A673 (cell line): ENCODE results near the gene MOG. TPM values are rescaled to one million over a fixed set of nuclear protein-coding genes. Genes with fewer than 3 reads are reported as not detected.
A peak's percentile ranks its signal among the peaks of the same experiment; 100 is the strongest.

Experiments
- BruUV-seq: library from RNA; stranded (reverse); fragments of 400-500 nt; replicated peaks from 2 replicates; lab custom pipeline; 2021; lab: Mats Ljungman, UMichigan
- CTCF ChIA-PET: fragments of 300-600 bp; sonication (Branson Sonifier 250); formaldehyde crosslinking; loops from one replicate; lab custom pipeline; 2022; ENCODE audit warnings: antibody characterized with exemption; lab: Charles Lee
- POLR2A ChIA-PET: fragments of 300-600 bp; sonication (Branson Sonifier 250); formaldehyde crosslinking; loops from one replicate; lab custom pipeline; 2022; ENCODE audit warnings: antibody characterized with exemption; ENCODE audit not compliant: low non-redundant PET; lab: Charles Lee
- DNase-seq: peaks from one replicate; pipeline ENCODE4 v3.0.0-alpha.2; 2015; ENCODE audit warnings: low spot score
- H3K27ac ChIP-seq: fragments of 200-600 bp; sonication (generic); 2 replicates; pipeline ENCODE4 v1.5.1; 2016; ENCODE audit warnings: mixed run types, low read depth, mild to moderate bottlenecking, mixed read lengths, antibody characterized with exemption, low read length; ENCODE audit not compliant: poor library complexity, severe bottlenecking
- H3K27me3 ChIP-seq: fragments of 200-600 bp; sonication (generic); replicated peaks from 2 replicates; pipeline ENCODE4 v1.6.1; 2017; ENCODE audit warnings: mixed run types, low read depth, mild to moderate bottlenecking, mixed read lengths, antibody characterized with exemption, low read length; ENCODE audit not compliant: insufficient read depth, poor library complexity
- H3K36me3 ChIP-seq: fragments of 200-600 bp; sonication (generic); 2 replicates; pipeline ENCODE4 v1.6.1; 2016; ENCODE audit warnings: mixed run types, mild to moderate bottlenecking, mixed read lengths, antibody characterized with exemption, low read length; ENCODE audit not compliant: insufficient read depth, poor library complexity, severe bottlenecking
- H3K4me1 ChIP-seq: fragments of 200-600 bp; sonication (generic); 2 replicates; pipeline ENCODE4 v1.6.1; 2017; ENCODE audit warnings: mixed run types, mild to moderate bottlenecking, mixed read lengths, antibody characterized with exemption, low read length; ENCODE audit not compliant: insufficient read depth, poor library complexity, severe bottlenecking
- H3K4me3 ChIP-seq: fragments of 200-600 bp; sonication (generic); 2 replicates; pipeline ENCODE4 v1.5.1; 2016; ENCODE audit warnings: low read depth, mixed run types, mild to moderate bottlenecking, mixed read lengths, low read length; ENCODE audit not compliant: poor library complexity, severe bottlenecking
- H3K9me3 ChIP-seq: fragments of 200-600 bp; sonication (generic); 2 replicates; pipeline ENCODE4 v1.6.1; 2016; ENCODE audit warnings: mixed run types, low read depth, mild to moderate bottlenecking, mixed read lengths, antibody characterized with exemption, low read length; ENCODE audit not compliant: poor library complexity, severe bottlenecking
- EZH2 ChIP-seq: fragments of 200-600 bp; sonication (generic); IDR thresholded peaks from 2 replicates; pipeline ENCODE4 v1.6.1; 2017; ENCODE audit warnings: borderline replicate concordance, low read depth, mild to moderate bottlenecking, mixed read lengths, antibody characterized with exemption, low read length; ENCODE audit not compliant: poor library complexity, severe bottlenecking
- intact Hi-C: fragments of 100-400 bp; cut with micrococcal nuclease; formaldehyde crosslinking; loops from one replicate; pipeline ENCODE4 v1.10.0; 2022; ENCODE audit not compliant: unreplicated experiment
- total RNA-seq: library from RNA; stranded (reverse); gene quantifications from 2 replicates; pipeline ENCODE4 v1.2.3, GENCODE V29; 2021
- TF ChIP-seq, protein P1 (sequence below): fragments of 300-800, 200-600 bp; sonication (generic); conservative IDR thresholded peaks from 2 replicates; pipeline ENCODE4 v1.5.1; 2017; ENCODE audit warnings: low read depth, mild to moderate bottlenecking, antibody characterized with exemption, low read length, moderate library complexity, mixed read lengths

Gene MOG
- total RNA-seq, 1 experiment from 2014 or later, result not detected

DNA sequence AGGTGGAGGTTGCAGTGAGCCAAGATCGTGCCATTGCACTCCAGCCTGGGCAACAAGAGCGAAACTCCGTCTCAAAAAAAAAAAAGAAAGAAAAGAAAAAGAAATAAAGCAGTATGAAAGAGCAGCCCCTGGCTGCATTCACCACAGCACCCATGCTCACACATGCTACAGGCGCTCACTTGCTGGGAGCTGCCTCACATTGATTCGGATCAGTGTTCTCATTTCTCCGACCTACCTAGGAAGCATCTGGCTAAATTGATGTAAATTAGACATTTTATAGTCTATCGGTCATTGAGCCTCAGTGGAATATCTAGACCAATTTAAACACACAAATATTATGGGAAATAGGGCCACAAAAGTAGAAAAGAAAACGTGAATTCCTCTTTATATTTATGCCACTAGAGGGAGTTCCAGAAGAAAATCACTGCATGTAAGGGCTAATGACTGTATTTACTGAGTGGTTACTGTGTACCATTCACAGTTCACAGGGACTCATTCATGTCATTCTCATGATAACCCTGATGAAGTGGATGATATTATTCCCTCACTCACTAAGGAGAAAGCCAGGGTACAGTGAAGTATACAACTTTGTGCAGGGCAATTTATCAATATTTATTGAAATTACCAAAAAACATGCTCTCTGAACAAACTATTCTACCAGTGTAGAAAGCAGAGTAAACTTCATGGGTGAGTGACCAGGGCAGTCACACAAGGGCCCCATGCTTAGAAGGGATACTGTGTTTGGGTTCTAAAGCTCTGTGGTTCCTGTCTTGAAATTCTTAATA lies 5.3 kb upstream of the MOG start:
- Histone ChIP-seq H3K27me3 (no peaks in the 10 kb centered on the region), H3K27ac (no peak overlapping the region), H3K36me3 (no peaks in the 10 kb centered on the region), H3K4me1 (no peaks in the 10 kb centered on the region), H3K4me3 (no peak overlapping the region), H3K9me3 (no peaks in the 10 kb centered on the region)
- intact Hi-C loops, result loop anchor here (5.0 kb wide), 1 partner anchor 181 kb away; no protein-coding TSS in a partner anchor
- peak; percentile 48 for DNase-seq
- CTCF ChIA-PET, result interaction anchor here (0.5 to 1.2 kb wide), 4 partner anchors 10 to 87 kb away, joined by 3 to 4 read pairs (median 4); no protein-coding TSS in a partner anchor
- POLR2A ChIA-PET, result no interaction called here
- BruUV-seq, result no TSS peak
- TF ChIP-seq, protein P1, sequence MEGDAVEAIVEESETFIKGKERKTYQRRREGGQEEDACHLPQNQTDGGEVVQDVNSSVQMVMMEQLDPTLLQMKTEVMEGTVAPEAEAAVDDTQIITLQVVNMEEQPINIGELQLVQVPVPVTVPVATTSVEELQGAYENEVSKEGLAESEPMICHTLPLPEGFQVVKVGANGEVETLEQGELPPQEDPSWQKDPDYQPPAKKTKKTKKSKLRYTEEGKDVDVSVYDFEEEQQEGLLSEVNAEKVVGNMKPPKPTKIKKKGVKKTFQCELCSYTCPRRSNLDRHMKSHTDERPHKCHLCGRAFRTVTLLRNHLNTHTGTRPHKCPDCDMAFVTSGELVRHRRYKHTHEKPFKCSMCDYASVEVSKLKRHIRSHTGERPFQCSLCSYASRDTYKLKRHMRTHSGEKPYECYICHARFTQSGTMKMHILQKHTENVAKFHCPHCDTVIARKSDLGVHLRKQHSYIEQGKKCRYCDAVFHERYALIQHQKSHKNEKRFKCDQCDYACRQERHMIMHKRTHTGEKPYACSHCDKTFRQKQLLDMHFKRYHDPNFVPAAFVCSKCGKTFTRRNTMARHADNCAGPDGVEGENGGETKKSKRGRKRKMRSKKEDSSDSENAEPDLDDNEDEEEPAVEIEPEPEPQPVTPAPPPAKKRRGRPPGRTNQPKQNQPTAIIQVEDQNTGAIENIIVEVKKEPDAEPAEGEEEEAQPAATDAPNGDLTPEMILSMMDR, result peak; percentile 74
- no peak for TF ChIP-seq EZH2

DNA sequence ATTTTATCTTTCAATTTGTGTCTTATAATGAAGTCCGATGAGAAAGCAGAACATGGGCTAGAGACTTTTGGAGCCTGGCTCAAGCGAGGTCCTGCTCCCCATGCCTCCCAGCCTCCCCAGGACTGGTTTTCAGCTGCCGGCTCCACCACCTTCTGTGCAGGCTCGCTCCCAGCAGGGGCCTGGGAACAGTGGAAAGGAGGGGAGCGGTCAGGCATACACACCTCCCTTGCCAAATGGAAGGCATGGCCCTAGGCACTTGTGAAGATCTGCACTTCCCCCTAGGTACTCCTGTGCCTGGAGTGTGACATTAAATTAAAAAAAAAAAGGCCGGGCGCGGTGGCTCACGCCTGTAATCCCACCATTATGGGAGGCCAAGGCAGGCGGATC lies 4.7 kb upstream of the MOG start:
- POLR2A ChIA-PET, result no interaction called here

DNA sequence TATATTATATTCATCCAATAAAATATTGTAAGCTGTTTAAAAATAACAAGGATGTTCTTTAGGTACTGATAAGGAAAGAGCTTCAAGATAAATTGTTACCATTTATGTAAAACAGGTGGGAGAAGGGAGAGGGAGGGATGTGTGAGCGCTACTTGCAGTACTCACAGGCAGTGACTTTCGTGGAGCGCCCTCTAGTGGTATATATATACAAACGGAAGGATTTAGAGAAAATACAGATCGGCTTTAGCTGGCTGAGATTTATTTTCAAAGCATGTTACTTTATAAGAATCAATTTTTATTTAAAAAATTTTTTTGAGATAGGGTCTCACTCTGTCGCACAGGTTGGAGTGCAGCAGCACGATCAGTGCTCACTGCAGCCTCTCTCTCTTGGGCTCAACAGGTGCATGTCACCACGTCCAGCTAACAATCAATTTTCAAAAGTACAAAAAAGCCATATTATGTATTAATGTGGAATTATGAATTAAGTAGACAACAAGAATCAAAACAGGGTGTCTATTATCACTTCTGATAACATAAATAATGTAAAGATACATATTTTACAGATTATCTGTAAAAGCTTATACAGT lies 3.3 kb upstream of the MOG start:
- no peaks in the 10 kb centered on the region for H3K9me3 ChIP-seq
- POLR2A ChIA-PET, result no interaction called here

More for the DNA sequence above, 4.7 kb upstream of the MOG start:
- no peak for DNase-seq
- CTCF ChIA-PET, result no interaction called here
- intact Hi-C loops, result loop anchor here (5.0 kb wide), 1 partner anchor 180 kb away; no protein-coding TSS in a partner anchor
- Histone ChIP-seq H3K4me3 (no peak overlapping the region), H3K27me3 (no peaks in the 10 kb centered on the region), H3K27ac (no peak overlapping the region), H3K4me1 (no peaks in the 10 kb centered on the region), H3K9me3 (no peaks in the 10 kb centered on the region), H3K36me3 (no peaks in the 10 kb centered on the region)
- BruUV-seq, result no TSS peak
- no peak for TF ChIP-seq EZH2
- TF ChIP-seq, protein P1, result no peak

More for the DNA sequence above, 3.3 kb upstream of the MOG start:
- no peaks in the 10 kb centered on the region for H3K4me1 ChIP-seq
- CTCF ChIA-PET, result interaction anchor here (0.6 to 2.0 kb wide), 8 partner anchors 10 to 156 kb away, joined by 3 to 12 read pairs (median 4); partner anchors contain the start of gene GABBR1
- DNase-seq, result peak; percentile 76
- H3K27ac ChIP-seq, result no peak overlapping the region
- H3K4me3 ChIP-seq, result no peak overlapping the region
- no TSS peak for BruUV-seq
- no peaks in the 10 kb centered on the region for H3K27me3 ChIP-seq
- no peaks in the 10 kb centered on the region for H3K36me3 ChIP-seq
- intact Hi-C loops, result loop anchor here (5.0 kb wide), 1 partner anchor 179 kb away; no protein-coding TSS in a partner anchor
- TF ChIP-seq, protein P1, result peak; percentile 74
- TF ChIP-seq EZH2, result no peak
